HG02642 (cell line): ENCODE results near the gene CERKL.

Experiments used
- ATAC-seq: cut with Tn5 transposase; IDR thresholded peaks from one replicate; pipeline ENCODE4 v1.9.1; 2021; ENCODE audit warnings: mild to moderate bottlenecking; ENCODE audit not compliant: unreplicated experiment, poor library complexity

CERKL gene

GRCh38 chr2:181528441-181528840 lies 128.5 kb downstream of the CERKL start:
- ATAC-seq = no peak

- ATAC-seq = no peak
Observed at GRCh38 chr2:181527058-181527457, 129.8 kb downstream of the CERKL start.

GRCh38 chr2:181526014-181526413 lies 130.9 kb downstream of the CERKL start:
- no peak for ATAC-seq

- ATAC-seq = no peak
Observed at GRCh38 chr2:181523756-181524155, 133.1 kb downstream of the CERKL start.

GRCh38 chr2:181520253-181520652 lies 136.7 kb downstream of the CERKL start:
- no peak for ATAC-seq

GRCh38 chr2:181517685-181518301 lies 139.1 kb downstream of the CERKL start:
- ATAC-seq = no peak

- no peak for ATAC-seq
Observed at GRCh38 chr2:181516992-181517391, 139.9 kb downstream of the CERKL start.

- no peak for ATAC-seq
Observed at GRCh38 chr2:181515719-181516118, 141.2 kb downstream of the CERKL start.

- no peak for ATAC-seq
Observed at GRCh38 chr2:181500201-181500600, 156.7 kb downstream of the CERKL start.

- no peak for ATAC-seq
Observed at GRCh38 chr2:181499231-181499630, 157.7 kb downstream of the CERKL start.
